NCI-H146 treated with DMSO at 0.1 percent for 48 hours (cell line): ENCODE measurements around the gene SNPH.

ENCODE experiments used
- DNase-seq: peaks from one replicate; lab custom pipeline; 2025; ENCODE audit not compliant: unreplicated experiment; lab: John Stamatoyannopoulos, UW

The SNPH gene

DNA sequence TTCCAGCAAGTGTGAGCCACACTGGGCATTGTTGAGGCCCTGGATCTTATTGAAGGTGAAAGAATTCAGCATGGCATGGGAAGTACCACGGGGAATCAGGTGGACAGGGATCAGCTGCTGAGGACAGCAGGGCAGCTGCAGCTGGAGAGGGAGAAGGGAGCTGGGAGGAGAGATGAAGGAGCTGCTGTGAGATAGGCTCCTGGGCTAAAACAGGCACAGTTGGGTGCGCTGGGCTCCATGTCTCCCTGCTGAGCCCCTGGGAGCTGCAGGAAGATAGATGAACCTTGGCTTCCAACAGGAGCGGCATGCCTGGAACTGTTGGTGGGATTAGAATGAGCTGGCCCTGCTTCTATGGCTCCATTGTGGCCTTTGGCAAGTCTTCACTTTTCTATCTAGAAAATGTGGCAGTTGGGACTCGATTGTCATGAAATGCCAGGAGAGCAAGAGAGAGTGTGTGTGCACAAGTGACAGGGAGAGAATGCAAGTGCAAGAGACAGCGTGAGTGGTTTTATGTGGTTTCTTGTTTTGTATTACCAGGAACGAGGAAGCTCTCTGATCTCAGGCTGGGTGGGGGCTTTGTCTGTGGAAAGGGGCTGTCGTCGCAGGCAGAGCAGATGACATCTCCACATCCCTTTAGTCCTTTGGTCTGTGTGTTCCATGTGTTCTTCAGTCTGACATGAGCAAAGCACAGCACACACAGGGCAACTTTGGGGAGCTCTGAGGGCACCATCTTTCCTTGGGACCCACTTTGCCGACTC is 20.4 kb downstream of the SNPH start:
- DNase-seq: no peak

DNA sequence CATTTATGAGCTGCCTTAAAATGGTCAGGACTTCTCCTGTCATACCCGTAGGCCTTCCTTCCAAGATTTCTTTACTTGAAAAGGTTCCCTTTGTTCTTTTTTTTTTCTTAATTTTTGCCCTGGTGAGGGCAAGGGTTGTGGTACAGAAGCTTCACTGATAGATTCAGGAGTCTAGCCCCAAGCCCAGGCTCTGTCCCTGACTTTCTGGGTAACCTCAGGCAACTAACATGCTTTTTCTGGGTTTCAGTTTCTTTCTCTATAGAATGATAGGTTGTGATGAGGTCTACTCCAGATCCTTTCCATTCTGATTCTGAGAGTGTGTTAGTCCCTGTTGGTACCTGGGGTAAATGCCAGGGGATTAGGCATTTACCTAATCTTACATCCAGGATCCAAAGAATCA is 21.2 kb downstream of the SNPH start:
- DNase-seq: no peak

DNA sequence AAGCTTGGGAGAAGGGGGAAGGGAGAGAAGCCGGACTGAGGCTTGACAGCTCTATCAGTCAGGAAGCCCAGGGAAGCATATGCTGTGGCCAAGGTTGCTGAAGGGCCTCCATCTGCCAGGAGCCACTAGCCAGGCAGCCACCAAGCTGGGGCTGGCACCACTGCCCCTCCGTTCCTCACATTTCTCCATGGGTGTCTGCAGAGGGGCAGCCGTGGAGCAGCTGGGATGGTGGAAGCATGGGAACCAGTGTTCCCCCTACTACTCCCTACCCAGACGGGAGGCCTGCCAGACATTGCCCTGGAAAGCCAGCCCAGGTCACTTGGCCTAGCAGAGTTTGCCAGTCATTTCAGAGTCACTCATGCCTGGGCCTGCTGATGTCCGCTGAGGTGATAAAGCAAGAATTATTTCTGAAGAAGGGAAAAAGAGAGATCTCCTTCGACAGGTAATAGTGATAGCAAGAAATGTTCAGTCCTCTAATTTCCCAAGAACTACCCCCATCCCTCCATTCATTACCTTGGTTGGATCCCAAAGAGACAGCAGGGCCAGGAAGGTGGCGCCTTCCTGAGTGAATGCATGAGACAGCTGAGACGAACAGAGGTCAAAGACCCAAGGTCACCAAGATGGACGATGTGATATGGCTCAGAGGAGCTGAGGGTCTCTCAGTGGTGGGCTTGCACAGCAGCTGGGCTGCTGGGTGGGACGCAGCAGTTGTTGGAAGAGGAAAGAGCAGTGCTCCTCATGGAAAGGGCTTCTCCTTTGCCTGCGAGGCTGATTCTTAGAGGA is 21.9 kb downstream of the SNPH start:
- no peak for DNase-seq

DNA sequence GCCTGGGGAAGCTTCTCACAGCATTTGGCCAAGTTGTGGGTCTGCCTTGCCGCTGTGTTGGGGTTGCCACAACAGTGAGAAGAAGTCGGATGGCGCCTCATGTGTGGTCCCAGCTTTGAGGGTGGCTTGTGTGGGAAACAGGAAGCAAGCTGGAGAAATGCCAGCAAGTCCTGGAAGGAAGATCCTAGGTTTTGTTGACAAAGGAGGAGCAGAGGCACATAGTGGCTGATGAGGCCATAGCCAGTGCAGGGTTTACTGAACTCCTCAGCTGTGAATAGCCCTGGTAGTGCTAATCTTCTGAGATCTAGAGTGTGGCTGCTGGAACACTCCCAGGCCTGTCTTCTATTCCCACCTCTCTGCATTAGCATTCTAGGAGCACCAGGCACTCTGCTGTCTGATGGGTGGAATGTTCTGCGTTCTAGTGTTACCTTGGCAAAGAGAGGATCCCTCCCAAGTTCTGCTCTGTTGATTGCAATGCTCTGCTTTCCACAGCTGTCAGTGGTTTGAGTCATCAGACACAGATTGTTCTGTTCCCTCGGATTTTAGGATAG is 25.2 kb downstream of the SNPH start:
- DNase-seq: no peak

DNA sequence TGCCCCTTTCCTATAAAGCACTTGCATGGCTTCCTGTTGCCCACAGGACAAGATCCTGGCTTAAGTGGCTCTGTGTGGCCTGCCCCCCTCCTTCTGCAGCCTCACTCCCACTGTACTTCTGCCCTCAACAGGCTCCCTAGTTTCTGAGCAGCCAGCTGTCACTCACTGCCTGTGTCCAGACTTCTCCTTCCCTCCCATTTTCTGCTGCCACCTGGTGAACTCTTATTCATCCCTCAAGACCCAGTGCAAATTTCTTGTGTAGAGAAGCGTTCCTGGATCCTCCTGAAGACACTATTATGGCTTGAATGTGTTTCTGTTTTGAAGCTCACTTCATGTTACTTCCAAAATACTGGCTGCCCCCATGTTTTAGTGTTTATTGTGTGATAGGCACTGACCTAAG is 26.5 kb downstream of the SNPH start:
- DNase-seq: no peak

DNA sequence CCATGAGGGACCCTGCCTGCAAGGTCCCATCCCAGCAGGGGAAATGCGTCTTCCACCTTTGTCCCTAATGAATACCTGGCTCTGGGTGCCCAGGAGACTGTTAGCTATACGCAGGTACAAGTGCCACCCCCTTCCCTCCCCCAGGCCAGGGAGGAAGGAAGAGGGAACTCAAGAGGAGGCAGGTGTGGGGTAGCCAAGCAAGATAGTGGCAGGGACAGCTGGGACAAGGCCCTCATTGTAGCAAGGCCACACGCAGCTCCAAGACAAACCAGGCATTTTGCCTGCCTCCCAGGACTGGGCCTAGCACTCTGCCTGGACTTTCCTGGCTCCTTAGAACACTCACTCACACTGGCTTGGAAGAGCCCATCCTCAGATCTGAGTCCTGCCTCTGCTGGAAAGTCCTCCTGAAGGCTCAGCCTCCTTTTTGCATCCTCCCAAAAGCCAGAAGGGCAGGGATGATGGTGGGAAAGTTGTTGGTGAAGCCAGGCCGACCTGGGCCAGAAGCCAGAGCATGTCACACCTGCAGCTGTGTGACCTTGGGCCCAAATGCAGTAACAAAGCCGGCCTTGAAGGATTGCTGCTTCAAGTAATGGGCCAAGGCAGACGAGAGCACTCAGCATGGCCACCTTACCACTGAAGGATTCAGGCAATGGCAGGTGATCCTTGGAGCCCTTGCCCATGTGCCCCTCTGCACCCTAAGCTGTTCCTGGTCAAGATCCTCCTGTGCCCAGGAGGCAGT is 27.7 kb downstream of the SNPH start:
- DNase-seq: peak; percentile 51

DNA sequence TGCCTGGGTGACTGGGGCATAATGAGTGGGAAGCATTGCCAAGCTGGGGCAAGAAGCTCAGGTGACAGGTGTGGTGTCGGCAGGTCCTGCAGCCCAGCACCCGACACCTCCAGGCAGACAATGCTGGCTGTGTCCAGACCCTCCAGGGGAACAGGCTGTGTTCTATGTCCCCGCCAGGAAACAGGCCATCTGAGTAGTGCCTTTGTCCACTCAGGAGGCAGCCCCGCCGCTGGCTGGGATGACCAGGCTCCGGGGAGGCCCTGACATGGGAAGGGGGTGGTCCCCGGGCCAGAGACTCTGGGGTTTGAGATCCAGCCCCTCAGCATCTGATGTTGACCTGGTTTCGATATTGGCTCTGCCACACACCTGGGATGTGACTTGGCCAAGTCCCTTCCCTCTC is 28.4 kb downstream of the SNPH start:
- no peak for DNase-seq

DNA sequence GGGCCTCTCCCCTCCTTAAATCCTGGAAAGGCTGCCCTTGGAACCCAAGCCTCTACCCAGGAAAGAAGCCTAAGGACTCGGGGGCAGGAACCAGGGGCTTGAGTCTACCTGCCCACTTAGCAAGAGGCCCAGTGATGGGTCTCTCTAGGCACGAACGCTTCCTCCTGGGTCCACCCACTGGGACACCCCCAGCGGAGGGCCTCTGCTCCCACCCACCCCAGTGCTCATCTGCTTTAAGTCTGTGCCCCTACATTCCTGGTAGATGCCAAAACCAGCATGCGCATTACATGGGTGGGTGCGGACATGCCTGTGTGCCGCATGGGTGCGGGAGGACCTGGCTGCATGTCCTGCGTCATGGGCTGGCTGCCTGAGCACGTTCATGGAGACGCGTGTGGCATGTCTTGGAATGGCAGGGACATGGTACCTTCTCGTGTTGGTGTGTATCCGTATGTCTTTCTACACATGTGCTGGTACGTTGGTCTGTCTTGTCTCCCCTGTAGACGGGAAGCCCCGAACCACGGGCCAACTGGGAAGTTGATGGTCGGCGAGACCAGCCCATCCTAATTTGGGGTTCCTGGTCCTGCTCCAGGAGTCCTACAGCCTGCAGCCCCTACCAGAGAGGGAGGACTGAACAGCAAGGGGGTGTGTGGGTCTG is 29.3 kb downstream of the SNPH start:
- DNase-seq: no peak

DNA sequence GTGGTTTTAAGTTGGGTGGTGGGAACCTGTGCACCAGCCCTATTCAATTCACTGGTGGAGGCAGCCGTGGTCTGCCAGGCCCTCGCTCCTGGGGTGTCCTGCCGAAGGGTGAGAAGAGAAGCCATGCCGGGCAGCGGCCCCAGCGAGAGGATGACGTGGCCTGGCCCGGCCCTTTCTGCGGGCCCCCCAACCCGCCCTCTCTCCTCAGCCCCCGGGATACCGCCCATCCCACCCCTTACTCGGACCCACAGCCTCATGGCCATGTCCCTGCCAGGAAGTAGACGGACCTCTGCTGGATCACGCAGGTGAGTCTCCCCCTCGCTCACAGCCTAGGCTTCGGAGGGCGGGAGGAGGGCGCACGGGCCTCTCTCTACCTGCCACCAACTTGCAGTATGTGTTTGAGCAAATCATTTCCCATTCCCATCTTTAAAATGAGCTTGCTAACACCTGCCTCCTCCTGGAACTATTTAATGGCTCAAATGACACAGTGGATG is 30.1 kb downstream of the SNPH start:
- DNase-seq: no peak

DNA sequence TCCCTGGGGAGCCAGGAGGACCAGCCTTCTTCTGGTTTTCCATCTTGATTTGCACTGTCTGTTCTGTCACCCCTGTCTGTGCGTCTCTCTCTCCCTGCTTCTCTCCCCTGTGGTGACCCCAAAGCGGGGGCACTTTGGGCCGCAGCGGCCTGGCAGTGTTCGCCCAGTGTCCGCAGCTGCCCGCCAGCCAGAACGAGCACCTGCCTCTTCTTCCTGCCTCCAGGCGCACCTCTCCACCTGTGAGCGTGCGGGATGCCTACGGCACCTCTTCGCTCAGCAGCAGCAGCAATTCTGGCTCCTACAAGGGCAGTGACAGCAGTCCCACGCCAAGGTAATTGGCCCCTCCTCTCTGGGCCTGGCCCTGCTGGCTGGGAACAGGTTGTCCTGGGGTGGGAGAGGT is 30.8 kb downstream of the SNPH start:
- peak; percentile 72 for DNase-seq

DNA sequence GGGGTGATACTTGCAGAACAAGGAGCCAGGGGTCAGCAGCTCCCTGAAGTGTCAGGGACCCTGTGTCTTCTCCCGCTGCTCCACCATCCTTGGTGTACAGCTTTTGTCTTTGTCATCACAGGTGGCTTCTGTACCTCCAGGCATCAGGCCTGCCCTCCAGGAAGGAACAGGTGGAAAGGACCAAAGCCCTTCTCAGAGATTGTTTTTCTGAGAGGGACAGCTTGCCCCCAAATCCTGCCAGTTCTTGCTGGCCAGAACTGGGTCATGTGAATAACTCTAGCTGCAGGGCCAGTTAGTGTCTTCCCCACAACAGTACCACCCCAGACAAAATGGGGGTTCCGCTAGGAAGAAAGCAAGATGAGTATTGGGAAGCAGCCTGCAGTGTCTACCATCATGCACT is 31.4 kb downstream of the SNPH start:
- no peak for DNase-seq

DNA sequence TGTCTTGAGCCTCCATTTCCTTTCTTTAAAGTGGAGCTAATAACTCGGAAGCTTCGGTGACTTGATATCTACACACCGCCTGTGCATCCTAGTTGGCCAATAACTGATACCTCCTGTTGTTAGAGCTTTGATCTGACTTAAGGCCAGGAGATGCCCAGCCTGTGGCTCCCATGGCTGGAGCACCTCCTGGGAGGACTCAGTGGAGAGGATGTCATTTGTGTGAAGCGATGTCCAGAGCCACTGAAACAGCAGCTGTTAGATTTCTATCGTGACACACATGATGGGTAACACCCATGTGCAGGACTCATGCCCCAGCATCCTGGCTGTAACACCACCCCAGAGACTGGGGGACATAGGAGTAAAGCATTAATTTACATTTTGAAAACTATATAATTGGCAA is 32.1 kb downstream of the SNPH start:
- DNase-seq: no peak

DNA sequence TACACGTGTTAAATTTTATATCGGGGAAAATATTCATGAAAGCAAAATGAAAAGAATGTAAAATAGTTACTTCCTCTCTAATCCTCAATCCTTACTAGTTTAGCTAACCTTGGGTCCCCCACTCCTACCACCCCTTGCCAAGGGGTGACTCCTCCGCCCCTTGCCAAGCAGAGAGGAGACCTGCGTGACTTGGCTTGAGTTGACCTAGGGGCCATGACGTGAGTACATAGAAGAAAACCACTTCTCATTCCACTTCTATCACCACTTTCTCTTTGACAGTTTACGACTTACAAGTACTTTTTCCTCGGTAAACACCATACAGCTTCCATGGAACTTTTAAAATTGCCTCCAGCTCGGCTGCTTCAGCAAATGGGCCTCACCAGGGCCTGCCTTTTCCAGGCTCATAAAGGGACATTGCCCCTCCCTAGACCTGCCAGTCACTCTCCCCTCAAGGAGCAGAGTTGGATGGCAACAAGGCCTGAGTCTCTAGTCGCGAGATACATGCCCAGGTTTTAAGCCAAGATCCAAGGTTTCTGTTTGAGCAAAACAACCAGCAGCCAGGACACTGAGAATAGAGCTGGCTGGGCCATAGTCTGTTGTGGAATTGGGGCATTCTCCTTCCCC is 32.9 kb downstream of the SNPH start:
- no peak for DNase-seq

DNA sequence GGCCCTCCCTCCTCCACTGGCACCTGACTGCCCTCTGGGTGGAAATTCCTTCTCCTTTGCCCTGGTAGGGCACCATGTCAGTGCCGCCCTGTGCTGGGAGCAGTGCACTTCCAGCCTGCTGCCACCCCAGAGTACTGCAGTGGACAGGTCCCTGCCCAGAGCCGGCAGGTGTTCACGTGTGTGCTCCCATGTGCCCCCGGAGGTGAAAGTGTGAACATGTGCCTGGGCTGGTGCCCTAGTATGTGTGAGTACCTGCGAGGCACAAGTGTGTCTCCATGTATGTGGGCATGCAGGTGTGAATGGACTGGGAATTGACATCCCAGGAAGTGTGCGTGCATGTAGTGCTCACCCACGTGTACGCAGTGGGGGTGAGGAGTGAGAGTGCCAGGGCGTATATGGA is 33.4 kb downstream of the SNPH start:
- DNase-seq: no peak

DNA sequence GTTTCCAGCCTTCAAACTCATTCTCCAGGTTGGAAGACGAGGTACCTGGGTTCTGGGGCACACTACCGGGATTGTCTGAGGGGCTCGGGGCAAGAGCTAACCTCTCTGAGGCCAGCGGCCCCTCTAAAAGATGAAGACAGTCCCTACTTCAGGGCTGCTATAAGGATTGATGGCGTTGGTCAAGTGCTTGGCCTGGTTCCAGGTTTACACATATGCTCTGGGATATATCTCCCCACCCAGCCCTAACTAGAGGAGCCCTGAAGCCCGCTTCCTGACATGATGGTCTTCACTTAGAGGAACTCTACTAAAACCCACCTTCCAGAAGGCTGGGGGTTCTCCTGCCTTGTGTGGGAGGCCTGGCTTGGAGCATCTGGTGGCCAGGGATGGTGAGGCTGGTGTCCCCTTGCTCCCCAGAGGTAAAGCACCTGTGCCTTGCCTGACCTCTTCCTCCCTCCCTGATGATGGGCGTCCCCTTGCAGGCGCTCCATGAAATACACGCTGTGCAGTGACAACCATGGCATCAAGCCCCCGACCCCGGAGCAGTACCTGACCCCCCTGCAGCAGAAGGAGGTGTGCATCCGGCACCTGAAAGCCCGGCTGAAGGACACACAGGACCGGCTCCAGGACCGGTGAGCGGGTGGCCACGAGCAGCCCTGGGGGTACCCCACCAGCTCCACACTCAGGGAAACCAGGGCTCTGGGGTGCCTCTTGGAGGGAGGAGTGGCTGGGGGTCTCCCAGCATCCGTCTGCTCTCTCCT is 34.2 kb downstream of the SNPH start:
- no peak for DNase-seq

DNA sequence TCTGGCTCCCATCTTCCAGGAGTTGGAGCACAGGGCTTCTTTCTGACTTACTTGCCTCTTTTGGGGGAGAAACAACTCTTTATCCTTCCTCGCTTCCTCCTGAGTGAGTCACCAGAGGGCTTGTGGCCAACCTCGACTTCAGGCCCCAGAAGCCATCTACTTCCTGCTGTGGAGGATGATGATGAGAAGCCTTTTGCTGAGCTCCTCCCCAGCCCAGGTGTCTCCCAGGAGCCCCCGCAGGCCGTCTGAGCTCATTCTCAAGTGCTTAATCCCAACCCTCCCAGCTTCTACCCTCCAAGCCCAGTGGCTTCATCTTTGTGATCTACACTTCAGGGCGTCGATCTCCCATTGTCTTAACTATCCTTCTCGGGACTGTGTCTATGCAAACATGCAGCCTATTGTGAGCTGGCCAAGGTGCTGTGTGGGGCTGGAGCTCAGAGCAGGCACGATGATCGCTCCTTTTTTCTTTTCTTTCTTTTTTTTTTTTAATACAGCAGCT is 35.0 kb downstream of the SNPH start:
- no peak for DNase-seq

DNA sequence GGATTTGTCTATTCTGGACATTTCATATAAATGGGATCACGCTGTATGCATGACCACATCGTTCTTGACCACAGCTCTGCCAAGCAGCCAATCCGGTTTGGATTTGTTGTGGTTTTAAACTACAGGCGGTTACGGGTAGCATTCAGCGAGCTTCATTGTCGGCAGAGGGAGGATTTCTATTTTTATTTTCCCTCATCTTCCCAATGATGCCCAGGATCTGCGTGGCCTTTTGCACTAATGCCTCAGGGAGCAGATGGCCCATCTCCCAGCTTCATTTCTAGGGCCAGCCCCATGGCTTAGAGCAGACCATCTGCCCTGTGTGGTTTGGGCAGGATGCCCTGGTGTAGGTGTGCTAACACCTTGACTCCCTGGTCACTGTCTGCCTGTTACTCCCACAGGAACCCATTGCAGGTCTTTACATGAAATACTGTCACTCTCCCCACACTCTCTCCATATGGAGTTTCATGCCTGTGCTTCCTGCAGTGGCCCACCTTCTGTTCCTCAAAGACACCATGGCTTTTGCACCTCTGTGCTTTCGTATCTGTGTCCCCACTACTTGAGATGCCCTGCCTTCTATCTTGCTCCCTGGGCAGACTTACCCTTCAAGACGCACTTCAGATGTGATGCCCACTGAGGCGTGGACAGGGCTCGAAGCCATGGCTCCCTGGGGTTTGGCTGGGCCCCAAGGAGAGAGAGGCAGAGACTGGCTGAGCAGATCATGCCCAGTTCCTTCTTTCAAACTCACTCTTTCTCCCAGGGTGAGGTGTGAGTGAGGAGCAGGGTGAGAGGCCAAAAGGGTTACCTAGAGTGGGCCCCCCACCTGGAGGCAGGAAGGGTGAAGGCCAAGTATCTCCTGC is 36.8 kb downstream of the SNPH start:
- no peak for DNase-seq

DNA sequence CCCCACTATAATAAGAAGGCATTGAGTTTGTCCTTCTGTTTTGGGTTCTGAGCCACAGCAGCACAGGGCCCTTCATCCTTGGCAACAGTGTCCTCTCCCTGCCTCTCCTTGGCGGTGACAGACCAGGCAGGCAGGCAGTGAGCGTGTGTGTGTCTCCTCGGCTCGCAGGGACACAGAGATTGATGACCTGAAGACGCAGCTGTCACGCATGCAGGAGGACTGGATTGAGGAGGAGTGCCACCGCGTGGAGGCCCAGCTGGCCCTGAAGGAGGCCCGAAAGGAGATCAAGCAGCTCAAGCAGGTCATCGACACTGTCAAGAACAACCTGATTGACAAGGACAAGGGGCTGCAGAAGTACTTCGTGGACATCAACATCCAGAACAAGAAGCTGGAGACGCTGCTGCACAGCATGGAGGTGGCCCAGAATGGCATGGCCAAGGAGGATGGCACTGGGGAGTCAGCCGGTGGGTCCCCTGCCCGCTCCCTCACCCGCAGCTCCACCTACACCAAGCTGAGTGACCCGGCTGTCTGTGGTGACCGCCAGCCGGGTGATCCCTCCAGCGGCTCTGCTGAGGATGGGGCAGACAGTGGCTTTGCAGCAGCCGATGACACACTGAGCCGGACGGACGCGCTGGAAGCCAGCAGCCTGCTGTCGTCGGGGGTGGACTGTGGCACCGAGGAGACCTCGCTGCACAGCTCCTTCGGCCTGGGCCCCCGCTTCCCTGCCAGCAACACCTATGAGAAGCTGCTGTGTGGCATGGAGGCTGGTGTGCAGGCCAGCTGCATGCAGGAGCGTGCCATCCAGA is 38.8 kb downstream of the SNPH start:
- no peak for DNase-seq
